Neuronal stem cell (in vitro differentiated cells): ENCODE results near the gene SSBP3.

Source experiments
- DNase-seq: peaks from one replicate; pipeline ENCODE4 v3.0.0-alpha.2; 2013; ENCODE audit warnings: low spot score
- H2AFZ ChIP-seq: one replicate; pipeline ENCODE4 v1.6.1; 2013; ENCODE audit warnings: mild to moderate bottlenecking, low read length, inconsistent platforms
- H2AK5ac ChIP-seq: 2 replicates; pipeline ENCODE4 v1.6.1; 2013; ENCODE audit warnings: low read depth, mild to moderate bottlenecking, inconsistent platforms, low read length, moderate library complexity, mixed read lengths
- H2BK120ac ChIP-seq: 2 replicates; pipeline ENCODE4 v1.6.1; 2013; ENCODE audit warnings: low read depth, mild to moderate bottlenecking, inconsistent platforms, low read length, moderate library complexity, mixed read lengths
- H2BK12ac ChIP-seq: one replicate; pipeline ENCODE4 v1.6.1; 2013; ENCODE audit warnings: low read length, inconsistent platforms
- H2BK15ac ChIP-seq: 2 replicates; pipeline ENCODE4 v1.6.1; 2013; ENCODE audit warnings: mild to moderate bottlenecking, low read length, inconsistent platforms, mixed read lengths
- H2BK5ac ChIP-seq: one replicate; pipeline ENCODE4 v1.6.1; 2013; ENCODE audit warnings: inconsistent platforms, mild to moderate bottlenecking, low read length, moderate library complexity
- H3K14ac ChIP-seq: one replicate; pipeline ENCODE4 v1.6.1; 2013; ENCODE audit warnings: low read length, inconsistent platforms
- H3K18ac ChIP-seq: 2 replicates; pipeline ENCODE4 v1.6.1; 2013; ENCODE audit warnings: low read length, inconsistent platforms
- H3K23ac ChIP-seq: 2 replicates; pipeline ENCODE4 v1.6.1; 2013; ENCODE audit warnings: low read depth, mild to moderate bottlenecking, mixed read lengths, low read length, inconsistent platforms; ENCODE audit not compliant: poor library complexity
- H3K27ac ChIP-seq: replicated peaks from 3 replicates; pipeline ENCODE4 v1.5.1; 2013; ENCODE audit warnings: low read length, inconsistent platforms
- H3K27me3 ChIP-seq, 3 experiments: 2 replicates each; pipeline ENCODE4 v1.6.1; 2013; ENCODE audit warnings: low read length in 3 of 3, mild to moderate bottlenecking in 2 of 3, inconsistent platforms in 1 of 3, low read depth in 1 of 3, mixed read lengths in 1 of 3, moderate library complexity in 1 of 3; ENCODE audit not compliant: control insufficient read depth in 3 of 3, insufficient read depth in 3 of 3
- H3K36me3 ChIP-seq, 2 donors: replicated peaks in 1 of 2; 2 replicates each; pipeline ENCODE4 v1.6.1; 2013; ENCODE audit warnings: low read length in 2 of 2; ENCODE audit not compliant: control insufficient read depth in 2 of 2, insufficient read depth in 2 of 2
- H3K4ac ChIP-seq: 2 replicates; pipeline ENCODE4 v1.6.1; 2013; ENCODE audit warnings: inconsistent platforms, mild to moderate bottlenecking, low read length, moderate library complexity
- H3K4me1 ChIP-seq, 2 donors: 1 replicate in 1 of 2; 2 replicates in 1 of 2; pipeline ENCODE4 v1.6.1; 2013; ENCODE audit warnings: low read length in 2 of 2, low read depth in 1 of 2; ENCODE audit not compliant: control insufficient read depth in 2 of 2, insufficient read depth in 1 of 2
- H3K4me2 ChIP-seq: one replicate; pipeline ENCODE4 v1.6.1; 2013; ENCODE audit warnings: mild to moderate bottlenecking, low read length, inconsistent platforms; ENCODE audit not compliant: insufficient read depth, poor library complexity, severe bottlenecking
- H3K4me3 ChIP-seq, 2 donors: 2 replicates each; pipeline ENCODE4 v1.5.1; 2013; ENCODE audit warnings: low read length in 2 of 2, mild to moderate bottlenecking in 2 of 2, inconsistent platforms in 1 of 2, moderate library complexity in 1 of 2
- H3K79me1 ChIP-seq: one replicate; pipeline ENCODE4 v1.6.1; 2013; ENCODE audit warnings: low read depth, mild to moderate bottlenecking, inconsistent platforms, low read length, moderate library complexity
- H3K9ac ChIP-seq: one replicate; pipeline ENCODE4 v1.6.1; 2013; ENCODE audit warnings: mild to moderate bottlenecking, low read depth, low read length, inconsistent platforms; ENCODE audit not compliant: poor library complexity
- H3K9me3 ChIP-seq, 2 donors: replicated peaks in 1 of 2; 2 replicates each; pipeline versions ENCODE3 to v1.6.1; 2013; ENCODE audit warnings: low read length in 2 of 2, mild to moderate bottlenecking in 2 of 2, inconsistent platforms in 1 of 2, low read depth in 1 of 2, mixed read lengths in 1 of 2, moderate library complexity in 1 of 2; ENCODE audit not compliant: control insufficient read depth in 2 of 2, insufficient read depth in 1 of 2
- H4K8ac ChIP-seq: one replicate; pipeline ENCODE4 v1.6.1; 2013; ENCODE audit warnings: low read depth, mild to moderate bottlenecking, inconsistent platforms, low read length, moderate library complexity
- H4K91ac ChIP-seq: one replicate; pipeline ENCODE4 v1.6.1; 2013; ENCODE audit warnings: low read length, low read depth, mild to moderate bottlenecking, inconsistent platforms; ENCODE audit not compliant: poor library complexity
- WGBS, 2 donors: extraction: QIAGEN DNeasy Blood & Tissue Kit; methylation state at CpG; one replicate each; pipeline ENCODE4 v1.1.7; 2013; ENCODE audit warnings: missing lambda C conversion rate in 2 of 2, mixed read lengths in 1 of 2; ENCODE audit not compliant: insufficient read length in 2 of 2, insufficient replicate concordance in 1 of 2; ENCODE audit errors: extremely low coverage in 2 of 2; 5-methylcytosine and 5-hydroxymethylcytosine counted together

The SSBP3 gene

DNA sequence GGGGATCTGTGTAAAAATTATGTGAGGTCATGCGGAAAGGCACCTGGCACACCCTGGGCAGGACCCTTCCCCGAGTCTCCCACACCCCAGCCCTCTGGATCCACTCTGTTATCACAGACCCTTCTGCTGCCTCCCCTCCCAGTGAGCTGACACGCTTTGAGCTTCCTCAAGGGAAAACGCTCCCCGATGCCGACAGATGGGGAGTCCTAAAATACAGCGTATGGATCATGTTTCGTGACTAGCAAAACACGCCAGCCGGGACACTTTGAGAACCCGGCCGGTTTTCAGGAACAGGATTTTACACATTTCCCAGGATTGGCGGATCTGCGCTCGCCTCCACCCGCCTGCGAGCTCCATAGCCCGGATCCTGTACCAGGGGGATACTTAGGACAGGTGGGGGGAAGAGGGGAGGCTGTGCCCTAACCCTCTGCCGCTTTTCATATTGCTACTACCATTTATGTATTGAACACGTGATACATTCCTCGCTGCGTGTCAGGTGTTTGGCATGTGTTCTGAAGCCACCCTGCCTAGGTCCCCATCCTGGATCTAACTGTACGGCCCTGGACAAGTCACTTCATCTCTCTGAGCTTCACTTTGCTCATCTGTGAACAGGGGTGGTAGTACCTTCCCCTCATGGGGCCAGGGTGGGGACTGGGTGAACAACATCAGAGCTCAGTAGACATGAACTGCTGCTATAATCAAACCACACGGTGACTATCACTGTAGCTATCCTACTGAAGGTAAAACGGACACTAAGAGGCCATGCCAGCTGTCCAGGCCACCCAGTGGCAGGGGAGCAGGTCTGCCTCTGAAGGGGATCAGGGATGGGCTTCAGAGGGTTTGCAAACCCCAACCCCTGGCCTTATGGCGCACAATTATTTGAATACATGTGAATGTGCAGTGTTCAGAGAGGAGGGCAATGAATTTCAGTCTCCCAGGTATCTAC is 63.2 kb downstream of the SSBP3 start:
- no peak for DNase-seq
- Histone ChIP-seq H3K27me3 (no peaks in the 10 kb centered on the region), H3K79me1 (peaks cover 6% of the 10 kb centered on the region), H2BK15ac (no peak overlapping the region), H3K23ac (no peak overlapping the region), H2BK12ac (no peak overlapping the region), H3K9ac (no peak overlapping the region), H3K14ac (no peak overlapping the region), H3K36me3 (peaks cover 0 to 77% of the 10 kb centered on the region in 2 donors), H2BK5ac (no peak overlapping the region), H3K27ac (no peak overlapping the region), H4K8ac (no peak overlapping the region), H2AFZ (no peak overlapping the region), H3K4ac (no peak overlapping the region), H3K4me2 (no peak overlapping the region), H4K91ac (no peak overlapping the region), H3K9me3 (no peaks in the 10 kb centered on the region), H3K4me3 (no peak overlapping the region), H3K18ac (no peak overlapping the region), H2AK5ac (no peak overlapping the region), H3K4me1 (peaks cover 8 to 10% of the 10 kb centered on the region in 2 donors), H2BK120ac (no peak overlapping the region)
- no CpG with 5 or more reads among the region's 26 CpGs for WGBS, 2 donors

DNA sequence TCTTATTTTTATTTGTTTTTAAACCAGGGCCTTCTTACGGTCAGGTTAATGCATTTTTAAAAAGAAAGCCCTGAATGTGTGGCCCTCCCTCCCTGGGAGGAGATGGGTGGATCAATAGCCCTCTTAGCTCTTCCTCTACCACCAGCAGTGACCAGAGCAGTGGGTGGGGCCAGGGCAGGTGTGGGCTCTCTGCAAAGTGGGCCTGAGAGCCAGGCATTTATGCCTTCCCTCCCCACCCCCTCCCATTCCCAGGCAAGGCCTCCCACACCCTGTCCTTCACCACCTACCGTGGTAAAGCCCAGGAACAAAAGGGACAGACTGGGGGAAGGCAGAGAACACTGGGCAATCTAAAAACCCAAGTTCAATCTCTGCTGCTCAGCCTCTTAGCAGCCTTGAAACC is 63.9 kb downstream of the SSBP3 start:
- DNase-seq: no peak
- no peak overlapping the region for H2BK120ac ChIP-seq
- no peak overlapping the region for H2AK5ac ChIP-seq
- no CpG with 5 or more reads among the region's 2 CpGs for WGBS, 2 donors
- peaks cover 4% of the 10 kb centered on the region for H3K79me1 ChIP-seq
- no peak overlapping the region for H2BK15ac ChIP-seq
- no peak overlapping the region for H2AFZ ChIP-seq
- no peak overlapping the region for H3K9ac ChIP-seq
- H2BK12ac ChIP-seq: no peak overlapping the region
- H4K8ac ChIP-seq: no peak overlapping the region
- no peak overlapping the region for H3K14ac ChIP-seq
- no peak overlapping the region for H4K91ac ChIP-seq
- H3K9me3 ChIP-seq: no peaks in the 10 kb centered on the region
- no peak overlapping the region for H3K18ac ChIP-seq
- no peak overlapping the region for H3K27ac ChIP-seq
- no peak overlapping the region for H2BK5ac ChIP-seq
- H3K4ac ChIP-seq: no peak overlapping the region
- no peak overlapping the region for H3K23ac ChIP-seq
- H3K27me3 ChIP-seq: no peaks in the 10 kb centered on the region
- no peak overlapping the region for H3K4me3 ChIP-seq
- H3K4me1 ChIP-seq: peaks cover 8 to 10% of the 10 kb centered on the region in 2 donors
- peaks cover 0 to 73% of the 10 kb centered on the region in 2 donors for H3K36me3 ChIP-seq
- H3K4me2 ChIP-seq: no peak overlapping the region

DNA sequence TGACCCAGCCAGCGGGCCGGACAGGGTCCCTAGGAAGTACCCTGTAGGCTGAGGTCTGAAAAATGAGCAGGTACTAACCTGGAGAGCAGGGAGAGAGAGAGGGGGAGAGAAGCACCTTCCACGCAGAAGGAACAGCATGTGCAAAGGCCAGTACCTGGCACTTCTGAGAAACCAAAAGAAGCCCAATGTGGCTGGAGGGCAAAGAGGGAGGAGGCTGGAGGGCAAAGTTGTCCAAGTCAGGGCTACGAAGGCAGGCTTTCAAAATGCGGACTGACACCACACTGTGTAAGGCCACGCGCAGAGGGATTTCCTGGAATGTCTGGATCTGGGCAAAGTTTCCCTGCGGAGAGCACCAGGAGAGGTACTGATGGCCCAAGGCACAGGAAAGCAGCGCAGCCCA is 64.4 kb downstream of the SSBP3 start:
- no peak overlapping the region for H3K9ac ChIP-seq
- H3K4me1 ChIP-seq: peaks cover 10 to 14% of the 10 kb centered on the region in 2 donors
- H3K18ac ChIP-seq: no peak overlapping the region
- peaks cover 0 to 73% of the 10 kb centered on the region in 2 donors for H3K36me3 ChIP-seq
- H3K79me1 ChIP-seq: peaks cover 6% of the 10 kb centered on the region
- H2BK120ac ChIP-seq: no peak overlapping the region
- no peak overlapping the region for H2BK12ac ChIP-seq
- no peak for DNase-seq
- H3K23ac ChIP-seq: no peak overlapping the region
- no peaks in the 10 kb centered on the region for H3K9me3 ChIP-seq
- H2BK5ac ChIP-seq: no peak overlapping the region
- no peak overlapping the region for H2BK15ac ChIP-seq
- no peak overlapping the region for H3K14ac ChIP-seq
- H4K8ac ChIP-seq: no peak overlapping the region
- no peak overlapping the region for H2AFZ ChIP-seq
- H3K4ac ChIP-seq: no peak overlapping the region
- no peak overlapping the region for H4K91ac ChIP-seq
- H3K27me3 ChIP-seq: no peaks in the 10 kb centered on the region
- no peak overlapping the region for H2AK5ac ChIP-seq
- no peak overlapping the region for H3K27ac ChIP-seq
- no CpG with 5 or more reads among the region's 9 CpGs for WGBS, 2 donors
- H3K4me3 ChIP-seq: no peak overlapping the region
- no peak overlapping the region for H3K4me2 ChIP-seq

DNA sequence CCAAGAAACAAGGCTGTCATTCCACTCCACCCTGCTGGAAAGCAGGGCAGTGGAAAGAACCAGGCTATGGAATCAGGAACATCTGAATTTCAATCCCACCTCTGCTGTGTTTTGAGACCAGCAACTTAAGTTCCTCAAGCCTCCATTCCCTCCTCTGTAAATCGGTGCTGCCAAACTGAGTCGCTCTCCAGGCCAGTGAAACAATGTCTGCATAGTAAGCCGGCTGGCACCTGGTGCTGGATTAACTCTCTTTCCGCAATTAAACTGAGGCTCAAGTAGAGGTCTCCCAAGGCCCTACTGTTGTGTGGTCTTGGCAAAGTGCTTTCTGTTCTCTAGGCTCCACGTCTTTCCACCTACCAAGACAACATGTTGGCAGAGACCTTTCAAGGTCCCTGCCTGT is 65.3 kb downstream of the SSBP3 start:
- Histone ChIP-seq H3K27ac (no peak overlapping the region), H3K18ac (no peak overlapping the region), H4K8ac (no peak overlapping the region), H3K36me3 (peaks cover 0 to 79% of the 10 kb centered on the region in 2 donors), H3K4ac (no peak overlapping the region), H4K91ac (no peak overlapping the region), H3K4me3 (no peak overlapping the region), H2BK120ac (no peak overlapping the region), H2AFZ (no peak overlapping the region), H3K27me3 (no peaks in the 10 kb centered on the region), H3K9me3 (no peaks in the 10 kb centered on the region), H2BK15ac (no peak overlapping the region), H3K23ac (no peak overlapping the region), H2BK12ac (no peak overlapping the region), H3K14ac (no peak overlapping the region), H2BK5ac (no peak overlapping the region), H3K4me2 (no peak overlapping the region), H3K4me1 (peaks cover 18 to 22% of the 10 kb centered on the region in 2 donors), H2AK5ac (no peak overlapping the region), H3K79me1 (peaks cover 6% of the 10 kb centered on the region), H3K9ac (no peak overlapping the region)
- no CpG with 5 or more reads among the region's 5 CpGs for WGBS, 2 donors
- DNase-seq: no peak
